Gastrocnemius medialis (tissue), 4 donors: ENCODE data around the gene ANKRD55.
"Not testable (repeated sequence)": the region's sequence is repeated elsewhere in the genome, so short reads cannot be mapped to it uniquely, and the experiment has no call there.

Experiments used
- CTCF ChIP-seq, 5 experiments: fragments of 450-650 bp in 3 of 5; fragments of 200-600 bp in 2 of 5; sonication (generic) in 2 of 5; IDR thresholded peaks in 4 of 5; conservative IDR thresholded peaks in 1 of 5; 1 replicate in 4 of 5; 2 replicates in 1 of 5; pipeline ENCODE4 v1.5.1; 2016 to 2019; ENCODE audit warnings: antibody characterized with exemption in 5 of 5, mild to moderate bottlenecking in 3 of 5, moderate library complexity in 3 of 5
- POLR2A ChIP-seq, 2 donors: fragments of 450-650 bp; IDR thresholded peaks; one replicate each; pipeline ENCODE4 v1.6.1; 2017; ENCODE audit warnings: antibody characterized with exemption in 2 of 2, mild to moderate bottlenecking in 2 of 2, moderate library complexity in 2 of 2

GRCh38 chr5:56081053-56081642 lies 152.0 kb downstream of the ANKRD55 start:
- TF ChIP-seq CTCF (IDR thresholded peaks at IDR 0.05 in 4 of 5, conservative IDR thresholded peaks at IDR 0.05 in 1 of 5); POLR2A (IDR thresholded peaks at IDR 0.05): not testable (repeated sequence)
